Measurements from ENCODE around the gene PTOV1. TPM values are rescaled to one million over a fixed set of nuclear protein-coding genes. Genes with fewer than 3 reads are reported as not detected.

The PTOV1 gene
- total and polyA plus RNA-seq, 2 of the 13 experiments (the other 11 are each of a cell fraction or from before 2014, with no cell fraction given) = 63.5 to 68.5 TPM

DNA sequence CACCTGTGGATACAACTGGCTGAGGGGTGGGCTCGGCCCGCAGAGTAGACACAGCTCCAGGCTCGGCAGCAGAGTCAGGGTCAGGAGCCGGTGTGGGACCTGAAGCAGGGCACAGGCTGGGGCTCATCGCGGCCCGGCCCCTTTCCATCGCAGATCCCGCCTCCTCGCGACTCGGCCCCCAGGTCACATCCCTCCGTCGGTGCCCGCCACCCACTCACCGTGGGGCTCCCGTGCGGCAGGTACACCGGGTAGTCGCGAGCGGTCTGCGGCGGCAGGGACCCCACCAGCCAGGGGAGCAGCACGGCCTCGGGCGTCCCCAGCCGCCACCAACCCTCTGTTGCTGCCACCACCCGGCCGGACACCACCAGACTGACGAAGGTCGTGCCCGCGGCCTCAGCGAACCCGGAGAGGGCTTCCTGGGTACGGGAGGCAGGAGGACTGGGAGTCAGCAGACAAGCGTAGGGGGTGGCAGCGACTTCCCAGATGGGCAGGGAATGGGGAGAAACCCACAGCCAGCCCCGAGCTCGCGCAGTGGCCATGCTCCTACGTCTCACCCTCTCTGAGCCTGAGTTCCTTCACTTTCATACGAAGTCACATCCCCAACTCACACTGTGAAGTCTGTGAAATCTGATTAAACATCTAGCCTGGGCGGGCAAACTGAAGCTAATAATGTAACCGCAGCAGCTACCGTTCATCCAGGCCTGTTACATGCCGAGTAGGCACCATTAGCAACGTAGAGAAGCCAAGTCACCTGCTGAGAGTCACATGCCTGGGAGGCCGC, 41.6 kb upstream of the PTOV1 start (continued):
- TF ChIP-seq HNRNPLL (IDR thresholded peaks at IDR 0.05; ENCODE audit: low read depth, low read length, poor library complexity, severe bottlenecking) (peak; percentile 38), ZNF607 (CRISPR knock-in tag; IDR thresholded peaks at IDR 0.05; ENCODE audit: borderline replicate concordance) (peak; percentile 57; the same call in 1 of the 2 replicates), HDAC1 (CRISPR knock-in tag; IDR thresholded peaks at IDR 0.05) (peak; percentile 17; the same call in 1 of the 2 replicates), ZNF777 (CRISPR knock-in tag; IDR thresholded peaks at IDR 0.05) (peak; percentile 45; the same call in 1 of the 2 replicates), ZNF7 (CRISPR knock-in tag; IDR thresholded peaks at IDR 0.05) (peak; percentile 42; the same call in 1 of the 2 replicates), ZBTB42 (CRISPR knock-in tag; IDR thresholded peaks at IDR 0.05) (peak; percentile 21; the same call in 1 of the 2 replicates), ZBTB1 (CRISPR knock-in tag; IDR thresholded peaks at IDR 0.05; ENCODE audit: borderline replicate concordance) (no peak), HNRNPL (IDR thresholded peaks at IDR 0.05; ENCODE audit: low read depth, low read length) (peak; percentile 92), CHCHD3 (CRISPR knock-in tag; IDR thresholded peaks at IDR 0.05) (0 out of 2 replicates have a peak, but pooled peaks have one; percentile 35), STAG1 (CRISPR knock-in tag; IDR thresholded peaks at IDR 0.05) (peak; percentile 23; the same call in 1 of the 2 replicates), KDM6A (CRISPR knock-in tag; IDR thresholded peaks at IDR 0.05; ENCODE audit: low read depth) (no peak), ERF (CRISPR knock-in tag; IDR thresholded peaks at IDR 0.05) (no peak), SMAD9 (CRISPR knock-in tag; IDR thresholded peaks at IDR 0.05) (0 out of 2 replicates have a peak, but pooled peaks have one; percentile 35), ZNF501 (CRISPR knock-in tag; IDR thresholded peaks at IDR 0.05) (peak; percentile 65; the same call in 1 of the 2 replicates), ZBTB8A (CRISPR knock-in tag; IDR thresholded peaks at IDR 0.05; ENCODE audit: borderline replicate concordance, low read depth) (peak; percentile 36; the same call in 1 of the 2 replicates), ZNF883 (CRISPR knock-in tag; IDR thresholded peaks at IDR 0.05; ENCODE audit: not compliant biosample characterization) (peak; percentile 29), ZBTB7B (CRISPR knock-in tag; IDR thresholded peaks at IDR 0.05) (0 out of 2 replicates have a peak, but pooled peaks have one; percentile 36)
- TF ChIP-seq, protein P1, sequence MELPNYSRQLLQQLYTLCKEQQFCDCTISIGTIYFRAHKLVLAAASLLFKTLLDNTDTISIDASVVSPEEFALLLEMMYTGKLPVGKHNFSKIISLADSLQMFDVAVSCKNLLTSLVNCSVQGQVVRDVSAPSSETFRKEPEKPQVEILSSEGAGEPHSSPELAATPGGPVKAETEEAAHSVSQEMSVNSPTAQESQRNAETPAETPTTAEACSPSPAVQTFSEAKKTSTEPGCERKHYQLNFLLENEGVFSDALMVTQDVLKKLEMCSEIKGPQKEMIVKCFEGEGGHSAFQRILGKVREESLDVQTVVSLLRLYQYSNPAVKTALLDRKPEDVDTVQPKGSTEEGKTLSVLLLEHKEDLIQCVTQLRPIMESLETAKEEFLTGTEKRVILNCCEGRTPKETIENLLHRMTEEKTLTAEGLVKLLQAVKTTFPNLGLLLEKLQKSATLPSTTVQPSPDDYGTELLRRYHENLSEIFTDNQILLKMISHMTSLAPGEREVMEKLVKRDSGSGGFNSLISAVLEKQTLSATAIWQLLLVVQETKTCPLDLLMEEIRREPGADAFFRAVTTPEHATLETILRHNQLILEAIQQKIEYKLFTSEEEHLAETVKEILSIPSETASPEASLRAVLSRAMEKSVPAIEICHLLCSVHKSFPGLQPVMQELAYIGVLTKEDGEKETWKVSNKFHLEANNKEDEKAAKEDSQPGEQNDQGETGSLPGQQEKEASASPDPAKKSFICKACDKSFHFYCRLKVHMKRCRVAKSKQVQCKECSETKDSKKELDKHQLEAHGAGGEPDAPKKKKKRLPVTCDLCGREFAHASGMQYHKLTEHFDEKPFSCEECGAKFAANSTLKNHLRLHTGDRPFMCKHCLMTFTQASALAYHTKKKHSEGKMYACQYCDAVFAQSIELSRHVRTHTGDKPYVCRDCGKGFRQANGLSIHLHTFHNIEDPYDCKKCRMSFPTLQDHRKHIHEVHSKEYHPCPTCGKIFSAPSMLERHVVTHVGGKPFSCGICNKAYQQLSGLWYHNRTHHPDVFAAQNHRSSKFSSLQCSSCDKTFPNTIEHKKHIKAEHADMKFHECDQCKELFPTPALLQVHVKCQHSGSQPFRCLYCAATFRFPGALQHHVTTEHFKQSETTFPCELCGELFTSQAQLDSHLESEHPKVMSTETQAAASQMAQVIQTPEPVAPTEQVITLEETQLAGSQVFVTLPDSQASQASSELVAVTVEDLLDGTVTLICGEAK (IDR thresholded peaks at IDR 0.05) = no peak
- TF ChIP-seq, protein P1 (CRISPR knock-in tag; IDR thresholded peaks at IDR 0.05) = 0 out of 2 replicates have a peak, but pooled peaks have one; percentile 44
- TF ChIP-seq, protein P2, sequence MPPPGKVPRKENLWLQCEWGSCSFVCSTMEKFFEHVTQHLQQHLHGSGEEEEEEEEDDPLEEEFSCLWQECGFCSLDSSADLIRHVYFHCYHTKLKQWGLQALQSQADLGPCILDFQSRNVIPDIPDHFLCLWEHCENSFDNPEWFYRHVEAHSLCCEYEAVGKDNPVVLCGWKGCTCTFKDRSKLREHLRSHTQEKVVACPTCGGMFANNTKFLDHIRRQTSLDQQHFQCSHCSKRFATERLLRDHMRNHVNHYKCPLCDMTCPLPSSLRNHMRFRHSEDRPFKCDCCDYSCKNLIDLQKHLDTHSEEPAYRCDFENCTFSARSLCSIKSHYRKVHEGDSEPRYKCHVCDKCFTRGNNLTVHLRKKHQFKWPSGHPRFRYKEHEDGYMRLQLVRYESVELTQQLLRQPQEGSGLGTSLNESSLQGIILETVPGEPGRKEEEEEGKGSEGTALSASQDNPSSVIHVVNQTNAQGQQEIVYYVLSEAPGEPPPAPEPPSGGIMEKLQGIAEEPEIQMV (CRISPR knock-in tag; IDR thresholded peaks at IDR 0.05; ENCODE audit: low read depth) = no peak

Data from HepG2 (cell line).